CD4-positive, alpha-beta T cell (primary cell): Measurements from ENCODE around the gene PTPRN2. TPM values are rescaled to one million over a fixed set of nuclear protein-coding genes. Genes with fewer than 3 reads are reported as not detected.
"Not testable (repeated sequence)": the region's sequence is repeated elsewhere in the genome, so short reads cannot be mapped to it uniquely, and the experiment has no call there.

ENCODE experiments used
- ATAC-seq: fragments of 200-7000 bp; cut with Tn5 transposase; one replicate; pipeline ENCODE4 v1.10.0; 2022; ENCODE audit warnings: mild to moderate bottlenecking; ENCODE audit not compliant: poor library complexity
- CTCF ChIA-PET: fragments of 350-600 bp; sonication (Branson Sonifier 250); formaldehyde crosslinking; loops from one replicate; lab custom pipeline; 2021; ENCODE audit warnings: antibody characterized with exemption, inconsistent platforms; lab: Charles Lee
- POLR2A ChIA-PET: fragments of 350-600 bp; sonication (Branson Sonifier 250); formaldehyde crosslinking; loops from one replicate; lab custom pipeline; 2021; ENCODE audit warnings: antibody characterized with exemption, inconsistent platforms; lab: Charles Lee
- DNase-seq, 14 experiments: peaks; one replicate each; pipeline ENCODE4 v3.0.0-alpha.2; 2013 to 2020; ENCODE audit warnings: mixed read lengths in 2 of 14
- H3K27ac ChIP-seq, 2 donors: one replicate each; pipeline versions ENCODE4 v1.5.1 to v1.7.0; 2013; ENCODE audit warnings: low read length in 2 of 2, low read depth in 1 of 2, mild to moderate bottlenecking in 1 of 2
- H3K27me3 ChIP-seq, 2 experiments: 1 replicate in 1 of 2; 2 replicates in 1 of 2; pipeline versions ENCODE4 v1.6.1 to v1.7.0; 2013; ENCODE audit warnings: low read length in 2 of 2, control low read depth in 1 of 2, mild to moderate bottlenecking in 1 of 2, moderate library complexity in 1 of 2; ENCODE audit not compliant: insufficient read depth in 2 of 2, control insufficient read depth in 1 of 2
- H3K36me3 ChIP-seq: one replicate; pipeline ENCODE4 v1.6.1; 2013; ENCODE audit warnings: low read length, control low read depth; ENCODE audit not compliant: insufficient read depth
- H3K4me1 ChIP-seq: one replicate; pipeline ENCODE4 v1.6.1; 2013; ENCODE audit warnings: low read length, control low read depth; ENCODE audit not compliant: insufficient read depth
- H3K4me3 ChIP-seq: one replicate; pipeline ENCODE4 v1.5.1; 2013; ENCODE audit warnings: mild to moderate bottlenecking, low read length, moderate library complexity
- H3K9me3 ChIP-seq, 2 experiments: 1 replicate in 1 of 2; 2 replicates in 1 of 2; pipeline versions ENCODE4 v1.6.1 to v1.7.0; 2013; ENCODE audit warnings: low read length in 2 of 2, mild to moderate bottlenecking in 2 of 2, control low read depth in 1 of 2, moderate library complexity in 1 of 2; ENCODE audit not compliant: control insufficient read depth in 1 of 2, insufficient read depth in 1 of 2
- H3K27ac Mint-ChIP-seq: one replicate; pipeline ENCODE4 v1.8.0; 2020; ENCODE audit warnings: mixed read lengths
- H3K27me3 Mint-ChIP-seq: one replicate; pipeline ENCODE4 v1.8.0; 2021; ENCODE audit warnings: mixed read lengths
- H3K36me3 Mint-ChIP-seq: one replicate; pipeline ENCODE4 v1.8.0; 2021; ENCODE audit warnings: low read depth, mixed read lengths
- H3K4me1 Mint-ChIP-seq: one replicate; pipeline ENCODE4 v1.8.0; 2021; ENCODE audit warnings: low read depth, mixed read lengths
- H3K4me3 Mint-ChIP-seq: one replicate; pipeline ENCODE4 v1.8.0; 2020; ENCODE audit warnings: mild to moderate bottlenecking, mixed read lengths
- H3K9me3 Mint-ChIP-seq: one replicate; pipeline ENCODE4 v1.8.0; 2020; ENCODE audit warnings: mixed read lengths
- CTCF ChIP-seq: fragments of 200-600 bp; IDR thresholded peaks from one replicate; pipeline ENCODE4 v1.8.0; 2022; ENCODE audit warnings: antibody characterized with exemption, mild to moderate bottlenecking
- intact Hi-C, 2 experiments: fragments of 100-400 bp; cut with DNase I in 1 of 2; cut with micrococcal nuclease in 1 of 2; formaldehyde crosslinking; loops; one replicate each; pipeline versions ENCODE4 v1.15.1 to v1.9.0; 2023 to 2025; cut with DNase I, micrococcal nuclease
- total RNA-seq, 174 experiments: library from RNA in 2 of 174; stranded (reverse) in 2 of 174; gene quantifications; one replicate each; pipeline ENCODE4 v1.2.3 and lab custom pipeline; 2021 to 2026

PTPRN2 gene
- total RNA-seq, 2 experiments from 2014 or later: 0.34 to 0.44 TPM

GRCh38 chr7:158387546-158387891 is 200.1 kb downstream of the PTPRN2 start:
- Mint-ChIP-seq H3K27ac (no peak overlapping the region), H3K4me3 (no peak overlapping the region), H3K4me1 (no peaks in the 10 kb centered on the region), H3K27me3 (no peaks in the 10 kb centered on the region), H3K36me3 (no peaks in the 10 kb centered on the region), H3K9me3 (no peaks in the 10 kb centered on the region)
- POLR2A ChIA-PET: no interaction called here
- Histone ChIP-seq H3K27ac (no peak overlapping the region), H3K4me3 (no peak overlapping the region), H3K36me3 (no peaks in the 10 kb centered on the region), H3K4me1 (no peaks in the 10 kb centered on the region), H3K9me3 (peaks cover 0 to 21% of the 10 kb centered on the region in 2 experiments), H3K27me3 (peaks cover 0 to 2% of the 10 kb centered on the region in 2 experiments)
- ATAC-seq (no peak), DNase-seq (no peak)
- no peak for TF ChIP-seq CTCF
- CTCF ChIA-PET: no interaction called here
- intact Hi-C loops: no loop called here

- ATAC-seq (no peak), DNase-seq (no peak)
- no peaks in the 10 kb centered on the region for H3K9me3 Mint-ChIP-seq
- H3K27me3 ChIP-seq: peaks cover 0 to 2% of the 10 kb centered on the region in 2 experiments
- ChIA-PET POLR2A (no interaction called here), CTCF (no interaction called here)
- intact Hi-C loops: no loop called here
- H3K36me3 ChIP-seq: no peaks in the 10 kb centered on the region
- H3K4me1 Mint-ChIP-seq: no peaks in the 10 kb centered on the region
- no peak overlapping the region for H3K27ac ChIP-seq
- H3K4me3 Mint-ChIP-seq: no peak overlapping the region
- no peaks in the 10 kb centered on the region for H3K4me1 ChIP-seq
- H3K4me3 ChIP-seq: no peak overlapping the region
- H3K27me3 Mint-ChIP-seq: no peaks in the 10 kb centered on the region
- TF ChIP-seq CTCF: no peak
- H3K27ac Mint-ChIP-seq: no peak overlapping the region
- no peaks in the 10 kb centered on the region for H3K36me3 Mint-ChIP-seq
- H3K9me3 ChIP-seq: peaks cover 0 to 22% of the 10 kb centered on the region in 2 experiments
Measured at GRCh38 chr7:158386866-158387545, 200.6 kb downstream of the PTPRN2 start.

- POLR2A ChIA-PET: no interaction called here
- H3K27me3 Mint-ChIP-seq: no peaks in the 10 kb centered on the region
Measured at GRCh38 chr7:158386355-158386618, 201.3 kb downstream of the PTPRN2 start.

GRCh38 chr7:158385496-158386354 is 201.9 kb downstream of the PTPRN2 start:
- H3K9me3 Mint-ChIP-seq, POLR2A ChIA-PET, CTCF ChIA-PET, H3K27me3 Mint-ChIP-seq, intact Hi-C loops, H3K36me3 Mint-ChIP-seq, H3K4me3 Mint-ChIP-seq, H3K4me3 ChIP-seq, H3K27me3 ChIP-seq, H3K27ac ChIP-seq, H3K36me3 ChIP-seq, H3K4me1 Mint-ChIP-seq, DNase-seq, H3K27ac Mint-ChIP-seq, ATAC-seq, H3K4me1 ChIP-seq: not testable (repeated sequence)
- peaks cover 0 to 26% of the 10 kb centered on the region in 2 experiments for H3K9me3 ChIP-seq

More at GRCh38 chr7:158386355-158386618, 201.3 kb downstream of the PTPRN2 start:
- H3K4me1 Mint-ChIP-seq: no peaks in the 10 kb centered on the region
- Histone ChIP-seq H3K27me3 (peaks cover 0 to 2% of the 10 kb centered on the region in 2 experiments), H3K9me3 (peaks cover 0 to 24% of the 10 kb centered on the region in 2 experiments), H3K27ac (no peak overlapping the region), H3K4me1 (no peaks in the 10 kb centered on the region), H3K36me3 (no peaks in the 10 kb centered on the region), H3K4me3 (no peak overlapping the region)
- H3K36me3 Mint-ChIP-seq: no peaks in the 10 kb centered on the region
- H3K4me3 Mint-ChIP-seq: no peak overlapping the region
- intact Hi-C loops: no loop called here
- H3K9me3 Mint-ChIP-seq: no peaks in the 10 kb centered on the region
- no peak for TF ChIP-seq CTCF
- DNase-seq (no peak), ATAC-seq (no peak)
- H3K27ac Mint-ChIP-seq: no peak overlapping the region
- CTCF ChIA-PET: no interaction called here
